ENCODE data around the gene RBMX2.

DNA sequence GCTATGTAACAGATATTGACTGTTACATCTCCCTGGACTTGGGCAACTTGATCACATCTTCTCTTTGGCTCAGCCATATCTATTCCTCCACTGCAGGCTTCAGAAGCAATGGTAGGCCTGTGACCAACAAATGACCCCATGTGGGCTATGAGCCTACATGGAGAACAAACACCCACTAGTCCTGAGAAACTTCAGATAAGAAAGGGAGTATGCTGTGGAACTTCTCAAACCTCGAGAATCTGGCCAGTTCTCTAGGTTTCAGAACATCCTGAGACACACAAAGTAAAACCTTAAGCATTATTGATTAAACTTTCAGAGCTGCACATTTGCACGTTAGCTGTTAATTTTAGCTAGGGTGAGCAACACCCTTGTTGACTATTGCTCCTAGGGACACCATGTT is 16.3 kb downstream of the RBMX2 start:
- no peak for TF ChIP-seq CTCF (conservative IDR thresholded peaks at IDR 0.05; ENCODE audit: low read depth, low read length)
- no peak for TF ChIP-seq ELK1 (IDR thresholded peaks at IDR 0.05; ENCODE audit: borderline replicate concordance, low read depth, low read length)
